Stomach (tissue), 4 donors: Measurements from ENCODE around the gene MAEA.

Source experiments
- CTCF ChIP-seq, 7 experiments: fragments of 450-650 bp in 4 of 7; fragments of 200-600 bp in 3 of 7; sonication (generic) in 3 of 7; IDR thresholded peaks; one replicate each; pipeline ENCODE4 v1.5.1; 2016 to 2019; ENCODE audit warnings: antibody characterized with exemption in 7 of 7, control low read depth in 2 of 7, mild to moderate bottlenecking in 1 of 7
- EP300 ChIP-seq: sonication (generic); formaldehyde crosslinking; IDR thresholded peaks from one replicate; pipeline ENCODE4 v1.6.1; 2017; ENCODE audit warnings: antibody characterized with exemption
- POLR2A ChIP-seq, 4 donors: fragments of 450-650 bp; IDR thresholded peaks; one replicate each; pipeline ENCODE4 v1.6.1; 2016; ENCODE audit warnings: antibody characterized with exemption in 4 of 4, control low read depth in 2 of 4, mild to moderate bottlenecking in 1 of 4, moderate library complexity in 1 of 4
- POLR2AphosphoS5 ChIP-seq, 3 donors: sonication (generic); formaldehyde crosslinking; IDR thresholded peaks; one replicate each; pipeline ENCODE4 v1.6.1; 2016; ENCODE audit warnings: antibody characterized with exemption in 3 of 3

- TF ChIP-seq CTCF (IDR thresholded peaks at IDR 0.05) (no peak), POLR2A (IDR thresholded peaks at IDR 0.05) (no peak), POLR2AphosphoS5 (IDR thresholded peaks at IDR 0.05) (no peak), EP300 (no peak)
These were observed 48.8 kb upstream of the MAEA start for GRCh38 chr4:1240721-1241465.
